C4-2B (cell line): ENCODE results near the gene AMPH.

Experiments
- H3K27ac ChIP-seq: fragments of 450-650 bp; 2 replicates; pipeline ENCODE4 v1.5.1; 2017
- CTCF ChIP-seq: fragments of 450-650 bp; conservative IDR thresholded peaks from 2 replicates; pipeline ENCODE4 v1.5.1; 2017; ENCODE audit warnings: mild to moderate bottlenecking
- ZFX ChIP-seq: fragments of 450-650 bp; IDR thresholded peaks from 2 replicates; pipeline ENCODE4 v1.6.1; 2017

Gene AMPH

GRCh38 chr7:38448584-38449234, 182.5 kb downstream of the AMPH start:
- no peak overlapping the region for H3K27ac ChIP-seq
- TF ChIP-seq ZFX (no peak), CTCF (no peak)

GRCh38 chr7:38448054-38448453, 183.1 kb downstream of the AMPH start:
- H3K27ac ChIP-seq: no peak overlapping the region
- no peak for TF ChIP-seq CTCF
- TF ChIP-seq ZFX: no peak

- no peak overlapping the region for H3K27ac ChIP-seq
- TF ChIP-seq ZFX (no peak), CTCF (no peak)
These were observed 192.2 kb downstream of the AMPH start for GRCh38 chr7:38438970-38439369.

GRCh38 chr7:38432671-38433070, 198.5 kb downstream of the AMPH start:
- TF ChIP-seq ZFX: no peak
- TF ChIP-seq CTCF: no peak
- H3K27ac ChIP-seq: no peak overlapping the region

GRCh38 chr7:38432080-38432479, 199.1 kb downstream of the AMPH start:
- no peak for TF ChIP-seq CTCF
- TF ChIP-seq ZFX: no peak
- H3K27ac ChIP-seq: no peak overlapping the region

- TF ChIP-seq CTCF: no peak
- no peak for TF ChIP-seq ZFX
- H3K27ac ChIP-seq: no peak overlapping the region
These were observed 202.1 kb downstream of the AMPH start for GRCh38 chr7:38429057-38429456.

GRCh38 chr7:38428041-38428440, 203.1 kb downstream of the AMPH start:
- no peak for TF ChIP-seq CTCF
- no peak for TF ChIP-seq ZFX
- H3K27ac ChIP-seq: no peak overlapping the region
